HG02678 (cell line): Measurements from ENCODE around the gene WDR3.

Experiments
- ATAC-seq: cut with Tn5 transposase; IDR thresholded peaks from one replicate; pipeline ENCODE4 v1.9.1; 2021; ENCODE audit warnings: mild to moderate bottlenecking, moderate library complexity; ENCODE audit not compliant: unreplicated experiment

WDR3 gene

DNA sequence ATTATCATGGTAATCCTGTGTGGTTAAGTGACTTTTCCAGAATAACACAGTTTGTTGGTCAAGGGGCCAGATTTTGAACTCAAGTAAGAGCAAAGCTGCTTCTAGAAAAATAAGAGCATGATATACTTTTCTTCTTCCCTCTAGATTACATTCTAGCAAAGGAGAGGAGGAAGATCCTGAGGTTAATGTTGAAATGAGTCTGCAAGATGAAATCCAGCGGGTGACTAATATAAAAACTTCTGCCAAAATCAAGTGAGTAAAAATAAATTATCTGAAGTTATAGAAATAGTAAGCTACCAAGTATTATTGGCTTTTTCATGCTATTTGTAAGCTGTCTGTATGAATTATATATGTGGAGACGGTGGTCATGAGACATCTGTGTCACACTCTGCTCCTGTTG, 12.8 kb downstream of the WDR3 start:
- ATAC-seq, result no peak

DNA sequence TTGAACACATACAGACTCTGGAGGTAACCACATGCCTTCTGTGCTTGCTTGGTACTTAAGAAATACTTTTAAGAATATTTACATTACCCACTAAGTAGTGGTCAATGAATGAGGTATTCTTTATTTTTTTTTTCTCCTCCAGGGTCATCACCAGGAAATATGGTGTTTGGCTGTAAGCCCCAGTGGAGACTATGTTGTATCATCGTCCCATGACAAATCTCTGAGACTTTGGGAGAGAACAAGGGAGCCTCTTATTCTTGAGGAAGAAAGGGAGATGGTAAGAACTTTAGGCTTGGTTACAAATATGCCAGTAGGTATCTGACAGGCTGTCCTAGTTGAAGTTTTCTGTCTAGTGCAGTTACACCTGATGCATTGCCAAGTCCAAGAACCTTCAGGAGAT, 22.8 kb downstream of the WDR3 start:
- no peak for ATAC-seq

DNA sequence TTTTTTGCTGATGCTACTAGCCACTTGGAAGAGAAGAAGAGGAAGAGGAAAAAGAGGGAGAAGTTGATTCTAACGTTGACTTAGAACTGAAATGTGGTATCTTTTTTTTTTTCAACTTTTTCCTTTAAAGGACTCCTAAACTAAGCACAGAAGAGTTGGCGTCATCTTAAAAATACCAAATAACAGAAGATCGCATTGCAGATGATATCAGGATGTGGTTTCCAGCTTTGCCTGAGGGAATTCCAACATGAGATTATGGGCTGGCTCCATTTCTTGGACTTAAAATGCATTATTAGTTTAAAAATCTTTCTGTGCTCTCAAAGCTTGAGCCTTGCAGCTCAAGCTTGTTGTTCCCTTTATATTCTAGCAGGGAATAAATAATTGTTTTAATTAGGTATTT, 29.8 kb downstream of the WDR3 start:
- ATAC-seq, result no peak

DNA sequence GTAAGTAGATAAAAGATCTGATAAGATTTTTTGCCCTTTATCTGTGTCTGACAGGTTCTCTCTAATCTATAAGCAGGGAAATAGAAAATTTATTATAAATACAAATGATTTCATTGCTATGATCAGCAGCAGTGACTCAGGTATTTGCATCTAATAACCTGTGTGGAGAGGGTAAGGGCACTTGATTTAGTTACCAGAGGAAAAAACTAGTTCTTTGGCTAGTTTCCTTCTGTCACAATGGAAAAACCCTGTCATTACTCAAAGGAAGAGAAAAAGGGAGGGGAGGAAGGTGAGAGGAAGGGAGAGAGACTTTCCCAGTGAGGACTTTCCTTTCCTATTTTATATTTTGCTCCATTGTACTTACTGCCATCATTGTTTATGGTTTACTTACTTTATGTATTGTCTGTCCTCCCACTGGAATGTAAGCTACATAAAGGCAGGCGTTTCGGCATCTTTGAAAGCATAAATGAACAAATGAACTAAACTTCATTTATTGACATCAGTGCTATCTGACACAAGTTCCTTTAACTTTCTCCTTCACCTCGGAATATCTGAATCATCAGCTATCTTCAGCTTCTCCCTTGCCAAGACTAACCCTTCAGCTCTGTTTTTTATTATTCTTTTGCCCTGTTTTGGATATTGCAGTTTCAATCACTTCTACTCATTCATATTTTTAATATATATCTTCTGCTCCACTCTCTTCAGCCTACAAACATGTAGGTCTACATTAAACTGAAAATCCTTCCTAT, 34.9 kb downstream of the WDR3 start:
- no peak for ATAC-seq

DNA sequence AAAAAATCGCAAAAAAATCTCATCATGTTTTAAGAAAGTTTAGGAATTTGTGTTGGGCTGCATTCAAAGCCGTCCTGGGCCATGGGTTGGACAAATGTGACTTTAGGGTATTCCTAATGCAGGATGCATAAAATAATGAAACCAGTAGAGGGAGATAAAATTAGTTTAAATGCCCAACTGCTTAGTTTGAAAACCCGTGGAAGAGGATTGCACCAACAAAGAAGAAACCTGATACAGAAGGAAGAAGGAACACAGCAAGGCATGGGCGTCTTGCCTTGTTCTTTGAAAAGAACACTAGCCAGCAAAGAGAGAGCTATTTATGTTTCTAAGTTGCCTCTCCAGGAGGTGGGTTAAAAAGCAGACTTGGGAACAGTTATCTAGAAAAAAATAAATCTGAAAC, 37.9 kb downstream of the WDR3 start:
- no peak for ATAC-seq

DNA sequence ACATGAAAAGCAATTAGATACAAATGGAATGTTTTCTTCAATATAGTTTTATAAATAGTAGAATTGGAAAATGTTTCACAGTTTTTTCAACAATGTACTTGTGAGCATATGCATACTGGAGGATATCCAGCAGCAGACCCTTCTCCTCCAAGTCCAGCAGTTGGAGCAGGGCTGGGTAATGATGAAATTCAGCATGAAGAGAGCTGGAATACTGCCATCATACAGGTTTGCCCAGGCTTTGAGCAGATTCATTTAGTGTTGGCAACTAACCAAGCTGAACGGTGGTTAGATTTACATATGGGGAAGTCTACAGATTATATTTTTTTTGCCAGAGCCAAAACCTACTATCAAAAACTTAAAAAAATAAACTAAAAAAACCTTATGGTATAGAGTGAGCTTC, 38.3 kb downstream of the WDR3 start:
- ATAC-seq, result no peak

DNA sequence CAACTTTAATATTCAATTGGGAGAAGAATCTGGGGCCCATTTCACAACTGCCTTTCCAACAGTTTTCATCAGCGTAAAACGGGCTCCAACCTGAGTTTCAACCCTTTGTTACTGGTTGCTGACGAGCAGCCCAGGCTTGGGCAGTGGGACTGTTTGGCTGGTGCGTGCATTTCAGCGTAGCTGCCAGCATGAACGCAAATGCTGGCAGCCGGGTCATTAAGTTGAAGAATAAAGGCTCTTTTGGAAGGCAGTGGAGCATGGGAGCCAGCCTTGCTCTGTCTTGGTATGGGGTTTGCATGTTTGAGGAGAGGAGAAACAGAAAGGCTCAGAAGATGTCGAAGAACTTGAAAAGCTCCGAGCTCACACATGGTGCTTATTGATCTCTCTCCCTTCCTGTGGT, 40.7 kb downstream of the WDR3 start:
- ATAC-seq, result no peak

DNA sequence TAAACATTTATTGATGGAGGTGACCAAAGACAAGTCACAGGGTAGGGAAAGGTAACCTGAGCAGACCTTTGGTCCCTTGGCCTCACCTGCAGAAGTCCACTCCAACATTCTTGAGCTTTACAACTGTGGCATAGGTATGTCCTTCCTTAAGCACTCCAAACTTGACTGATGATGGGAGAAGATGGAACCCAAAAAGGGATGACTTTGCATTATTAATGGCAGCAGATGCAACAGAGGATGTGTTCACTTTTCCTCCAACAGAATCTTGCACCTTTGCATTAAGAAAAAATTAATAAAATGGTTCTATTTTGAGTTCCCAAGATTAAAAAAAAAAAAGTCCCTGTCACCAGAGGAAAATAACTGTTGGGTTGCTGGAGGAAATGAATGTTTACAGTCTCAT, 42.2 kb downstream of the WDR3 start:
- ATAC-seq, result no peak

DNA sequence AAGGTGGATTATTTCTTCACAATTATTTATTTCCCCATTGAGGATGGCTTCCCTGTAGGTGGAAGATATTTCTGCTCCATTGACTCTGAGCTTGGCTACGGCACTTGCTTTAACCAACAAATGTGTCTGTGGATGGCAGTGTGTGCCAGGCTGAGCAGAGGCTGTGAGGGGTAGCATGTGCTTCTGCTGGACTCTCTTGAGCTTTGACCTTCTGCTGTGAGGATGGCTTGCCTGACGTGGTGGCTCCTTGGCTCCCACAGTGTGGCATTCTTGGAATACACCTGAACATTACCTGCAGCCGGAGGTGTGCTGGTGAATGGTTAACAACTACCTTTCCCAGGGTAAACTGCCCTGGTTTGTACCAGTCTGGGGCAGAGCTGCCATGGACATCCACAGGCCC, 46.8 kb downstream of the WDR3 start:
- ATAC-seq, result no peak

DNA sequence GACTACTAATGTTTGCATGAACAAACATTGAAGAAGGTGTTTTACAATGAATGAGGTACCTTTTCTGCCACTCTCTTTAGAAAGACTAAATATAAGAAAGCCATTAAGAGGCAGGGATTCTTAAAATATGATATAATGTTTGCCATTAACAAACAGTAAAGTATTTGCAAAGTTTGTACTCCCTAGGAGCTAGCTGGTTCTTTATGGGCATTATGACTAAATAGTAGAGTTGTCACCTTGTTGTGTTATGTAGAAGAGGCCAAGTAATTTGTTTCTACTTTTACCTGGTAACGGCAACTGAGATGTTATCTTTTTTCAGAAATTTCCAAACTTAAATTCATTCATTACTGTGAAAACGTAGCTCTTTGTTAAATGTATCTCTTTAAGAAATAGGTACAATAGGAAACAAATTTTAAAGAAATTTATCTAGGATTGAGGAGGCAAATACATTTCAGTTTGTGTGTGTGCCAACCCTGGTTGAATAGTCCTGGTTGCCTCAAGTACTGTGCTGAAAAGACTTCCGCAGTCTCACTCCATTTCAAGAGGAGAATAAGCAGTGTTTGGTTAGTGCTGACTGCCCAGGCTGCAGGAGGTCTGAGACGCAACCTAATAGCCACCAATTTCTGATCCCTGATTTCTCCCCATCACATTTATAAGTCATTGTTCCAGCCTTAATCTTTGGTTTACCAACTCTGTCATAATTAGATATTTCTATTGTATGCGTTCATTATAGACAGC, 52.1 kb downstream of the WDR3 start:
- no peak for ATAC-seq

DNA sequence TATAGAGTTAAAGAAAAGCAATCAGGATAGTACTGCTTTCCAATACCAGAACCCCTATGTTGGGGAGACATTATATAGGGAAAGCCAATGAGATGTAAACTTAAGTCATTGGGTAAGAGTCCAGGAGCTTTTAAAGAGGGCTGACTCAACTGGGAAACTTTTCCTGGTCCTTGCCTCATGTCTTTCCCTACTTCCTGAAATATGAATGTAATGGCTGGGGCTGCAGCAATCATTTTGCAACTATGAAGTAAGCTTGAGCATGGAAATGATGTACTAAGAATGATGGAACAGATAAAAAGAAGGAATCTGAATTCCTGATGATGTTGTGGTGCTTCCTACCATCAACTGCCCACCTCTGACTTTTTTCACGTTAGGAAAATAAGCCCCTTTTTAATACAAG, 55.7 kb downstream of the WDR3 start:
- ATAC-seq, result no peak

DNA sequence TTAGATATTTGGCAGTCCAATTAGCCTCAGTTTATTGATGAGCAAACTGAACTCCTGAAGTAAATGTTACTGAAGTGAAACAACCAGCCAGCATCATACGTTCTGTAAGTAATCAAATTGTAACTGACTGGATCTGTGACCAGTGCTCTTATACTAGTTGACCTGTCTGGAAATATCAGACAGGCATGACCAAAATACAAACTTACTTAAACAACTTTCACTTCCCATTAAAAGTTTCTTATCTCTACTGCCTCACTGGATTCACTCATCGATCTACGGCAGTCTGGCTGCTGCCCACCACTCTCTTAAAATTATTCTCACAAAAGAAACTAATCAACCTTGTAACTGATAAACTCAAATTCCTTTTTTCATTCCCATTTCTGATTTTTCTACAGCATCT, 56.4 kb downstream of the WDR3 start:
- ATAC-seq, result peak; percentile 79

DNA sequence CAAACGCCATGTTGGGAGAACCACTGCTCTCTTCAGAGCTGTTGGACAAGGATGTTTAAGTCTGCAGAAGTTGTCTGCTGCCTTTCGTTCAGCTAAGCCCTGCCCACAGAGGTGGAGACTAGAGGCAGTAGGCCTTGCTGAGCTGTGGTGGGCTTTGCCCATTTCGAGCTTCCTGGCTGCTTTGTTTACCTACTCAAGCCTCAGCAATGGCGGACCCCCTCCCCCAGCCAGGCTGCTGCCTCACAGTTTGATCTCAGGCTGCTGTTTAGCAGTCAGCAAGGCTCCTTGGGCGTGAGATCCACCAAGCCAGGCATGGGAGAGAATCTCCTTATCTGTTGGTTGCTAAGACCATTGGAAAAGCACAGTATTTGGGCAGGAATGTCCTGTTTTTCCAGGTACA, 74.8 kb downstream of the WDR3 start:
- ATAC-seq, result no peak

DNA sequence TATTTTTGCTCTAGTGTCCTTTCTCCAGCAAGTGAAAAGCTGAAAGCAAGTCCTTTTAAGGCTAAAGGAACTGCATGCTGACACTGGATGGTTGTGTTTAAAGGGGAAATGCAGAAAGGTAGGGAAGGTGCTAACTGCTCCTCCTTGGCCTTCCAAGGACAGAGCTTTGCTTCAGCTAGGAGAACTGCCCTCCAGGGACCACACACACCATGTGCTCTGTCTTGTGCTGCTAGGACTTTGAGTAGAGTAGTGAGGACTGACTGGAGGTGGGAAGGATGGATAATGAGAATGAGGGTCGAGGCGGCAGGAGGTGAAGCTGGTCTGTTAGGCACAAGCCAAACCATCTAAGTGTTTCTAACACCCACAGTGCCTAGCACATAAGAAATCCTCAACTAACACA, 77.9 kb downstream of the WDR3 start:
- no peak for ATAC-seq

DNA sequence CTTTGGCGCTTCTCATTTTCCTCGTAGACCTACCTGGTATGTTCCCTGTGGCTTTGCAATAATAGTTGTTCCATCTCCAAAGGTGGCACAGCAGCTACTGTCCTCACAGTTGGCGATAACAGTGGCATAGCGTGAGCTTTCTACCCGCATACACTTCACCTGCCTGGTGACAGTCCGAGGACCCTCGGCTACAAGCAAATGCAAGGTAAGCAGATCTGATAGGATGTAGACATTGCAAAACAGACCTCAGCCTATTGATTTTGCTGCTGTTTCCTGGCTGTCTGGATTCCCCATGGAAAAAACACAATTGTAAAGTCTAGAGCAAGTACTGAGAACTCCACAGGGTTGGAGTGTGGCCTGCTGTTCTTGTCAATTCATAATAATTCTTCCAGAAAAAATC, 78.5 kb downstream of the WDR3 start:
- no peak for ATAC-seq

DNA sequence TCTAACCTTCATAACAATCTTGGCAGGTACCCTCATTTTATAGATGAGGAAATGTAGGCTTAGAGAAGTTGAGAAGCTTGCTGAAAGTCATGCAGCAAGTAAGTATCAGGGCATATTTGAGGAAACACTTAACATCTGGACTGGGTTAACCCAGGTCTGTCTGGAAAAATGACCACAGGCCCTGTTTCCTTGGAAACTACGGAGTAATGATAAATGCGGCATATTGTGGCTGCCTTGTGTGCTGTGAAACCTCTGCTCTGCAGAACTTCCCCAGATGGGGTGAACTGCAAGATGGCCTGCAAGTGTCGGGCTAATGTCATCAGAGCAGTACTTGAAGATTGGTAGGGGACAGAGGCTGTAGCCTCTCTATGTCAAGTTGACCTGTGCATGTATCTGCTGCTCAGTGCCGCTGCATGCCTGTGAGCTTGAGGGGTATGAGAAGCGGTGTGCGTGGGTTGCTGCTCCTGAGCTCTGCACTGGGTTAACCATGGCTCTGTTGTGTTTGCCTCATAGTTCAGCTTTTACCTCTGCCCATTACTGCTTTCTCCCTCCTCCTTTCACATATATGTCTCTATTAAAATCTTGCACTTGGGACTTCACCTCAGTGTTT, 83.1 kb downstream of the WDR3 start:
- ATAC-seq, result no peak

DNA sequence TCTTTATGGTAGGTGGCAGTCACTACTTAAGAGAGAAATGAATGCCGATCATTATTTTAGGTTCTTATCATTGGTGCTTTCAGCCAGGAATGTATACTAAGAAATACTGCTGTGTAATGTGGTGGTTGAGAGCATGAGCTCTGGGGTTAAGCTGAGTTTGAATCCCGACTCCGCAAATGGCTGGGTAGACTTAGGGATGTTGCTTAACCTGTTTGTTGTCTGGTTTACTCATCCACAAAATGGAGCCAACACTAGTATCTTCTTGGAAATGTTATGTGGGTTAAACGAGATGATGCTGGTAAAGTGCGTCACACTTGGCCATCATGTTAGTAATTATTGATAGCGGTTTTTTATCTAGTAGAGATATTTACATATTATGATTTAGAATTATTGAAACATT, 83.8 kb downstream of the WDR3 start:
- no peak for ATAC-seq

DNA sequence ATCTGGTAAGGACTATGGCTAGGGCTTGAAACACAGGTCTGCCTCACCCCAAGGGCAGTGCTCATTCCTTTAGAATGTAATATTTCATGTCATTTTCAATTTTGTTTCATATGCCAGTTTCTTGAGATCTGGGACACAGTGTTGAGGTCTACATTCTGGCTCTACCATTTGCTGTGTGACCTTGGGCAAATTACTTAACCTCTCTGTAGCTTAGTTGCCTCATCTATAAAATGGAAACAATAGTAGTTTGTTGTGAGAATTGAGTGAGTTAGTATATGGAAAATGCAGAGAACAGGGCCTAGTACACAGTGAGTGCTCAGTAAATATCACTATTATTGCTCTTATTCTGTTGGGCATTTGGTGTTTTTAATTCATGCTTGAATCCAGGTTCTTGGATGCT, 84.4 kb downstream of the WDR3 start:
- ATAC-seq, result no peak
